Measurements from ENCODE around the gene KCNMA1. TPM values are rescaled to one million over a fixed set of nuclear protein-coding genes. Genes with fewer than 3 reads are reported as not detected.

Gene KCNMA1
- polyA plus RNA-seq, 1 donor = 19.6 TPM

GRCh38 chr10:77619964-77620703 lies 17.5 kb downstream of the KCNMA1 start:
- H3K4me3 ChIP-seq (ENCODE audit: low read length) = no peak overlapping the region
- H3K27ac ChIP-seq (ENCODE audit: low read length) = no peak overlapping the region
- H3K4me1 ChIP-seq (ENCODE audit: control insufficient read depth, insufficient read depth, low read length) = no peaks in the 10 kb centered on the region
- no peaks in the 10 kb centered on the region for H3K27me3 ChIP-seq (ENCODE audit: control insufficient read depth, insufficient read depth, low read length)
- no peak for DNase-seq
- no peaks in the 10 kb centered on the region for H3K36me3 ChIP-seq (ENCODE audit: control insufficient read depth, insufficient read depth, low read length)
- 82% methylated on average over 2 of the region's 13 CpGs for WGBS (ENCODE audit: insufficient coverage, low lambda C conversion rate)
- H3K9me3 ChIP-seq (ENCODE audit: control insufficient read depth, low read depth, low read length) = no peaks in the 10 kb centered on the region

- H3K27ac ChIP-seq (ENCODE audit: low read length) = no peak overlapping the region
- DNase-seq = no peak
- no peaks in the 10 kb centered on the region for H3K27me3 ChIP-seq (ENCODE audit: control insufficient read depth, insufficient read depth, low read length)
- no CpG with 5 or more reads among the region's 4 CpGs for WGBS (ENCODE audit: insufficient coverage, low lambda C conversion rate)
- no peak overlapping the region for H3K4me3 ChIP-seq (ENCODE audit: low read length)
- peaks cover 9% of the 10 kb centered on the region for H3K4me1 ChIP-seq (ENCODE audit: control insufficient read depth, insufficient read depth, low read length)
- H3K9me3 ChIP-seq (ENCODE audit: control insufficient read depth, low read depth, low read length) = no peaks in the 10 kb centered on the region
- no peaks in the 10 kb centered on the region for H3K36me3 ChIP-seq (ENCODE audit: control insufficient read depth, insufficient read depth, low read length)
These were observed 19.5 kb downstream of the KCNMA1 start for GRCh38 chr10:77618117-77618516.

GRCh38 chr10:77616766-77617165 lies 20.8 kb downstream of the KCNMA1 start:
- H3K27ac ChIP-seq (ENCODE audit: low read length) = no peak overlapping the region
- no peak for DNase-seq
- H3K27me3 ChIP-seq (ENCODE audit: control insufficient read depth, insufficient read depth, low read length) = no peaks in the 10 kb centered on the region
- H3K9me3 ChIP-seq (ENCODE audit: control insufficient read depth, low read depth, low read length) = no peaks in the 10 kb centered on the region
- no peaks in the 10 kb centered on the region for H3K36me3 ChIP-seq (ENCODE audit: control insufficient read depth, insufficient read depth, low read length)
- whole genome bisulfite sequencing (ENCODE audit: insufficient coverage, low lambda C conversion rate) = 67% methylated on average over 1 of the region's 5 CpGs
- H3K4me1 ChIP-seq (ENCODE audit: control insufficient read depth, insufficient read depth, low read length) = peaks cover 22% of the 10 kb centered on the region
- no peak overlapping the region for H3K4me3 ChIP-seq (ENCODE audit: low read length)

GRCh38 chr10:77614778-77615625 lies 22.6 kb downstream of the KCNMA1 start:
- Histone ChIP-seq H3K4me3 (ENCODE audit: low read length) (no peak overlapping the region), H3K9me3 (ENCODE audit: control insufficient read depth, low read depth, low read length) (no peaks in the 10 kb centered on the region), H3K27me3 (ENCODE audit: control insufficient read depth, insufficient read depth, low read length) (no peaks in the 10 kb centered on the region), H3K27ac (ENCODE audit: low read length) (no peak overlapping the region), H3K36me3 (ENCODE audit: control insufficient read depth, insufficient read depth, low read length) (no peaks in the 10 kb centered on the region), H3K4me1 (ENCODE audit: control insufficient read depth, insufficient read depth, low read length) (peaks cover 33% of the 10 kb centered on the region)
- no peak for DNase-seq
- WGBS (ENCODE audit: insufficient coverage, low lambda C conversion rate) = no CpG with 5 or more reads among the region's 6 CpGs

GRCh38 chr10:77613476-77614130 lies 24.0 kb downstream of the KCNMA1 start:
- DNase-seq = no peak
- H3K4me1 ChIP-seq (ENCODE audit: control insufficient read depth, insufficient read depth, low read length) = peaks cover 33% of the 10 kb centered on the region
- WGBS (ENCODE audit: insufficient coverage, low lambda C conversion rate) = 31% methylated on average over 2 of the region's 9 CpGs

GRCh38 chr10:77611670-77612069 lies 25.9 kb downstream of the KCNMA1 start:
- Histone ChIP-seq H3K4me1 (ENCODE audit: control insufficient read depth, insufficient read depth, low read length) (peaks cover 33% of the 10 kb centered on the region), H3K27me3 (ENCODE audit: control insufficient read depth, insufficient read depth, low read length) (no peaks in the 10 kb centered on the region), H3K27ac (ENCODE audit: low read length) (peak overlapping the region; percentile 75), H3K36me3 (ENCODE audit: control insufficient read depth, insufficient read depth, low read length) (no peaks in the 10 kb centered on the region), H3K4me3 (ENCODE audit: low read length) (no peak overlapping the region), H3K9me3 (ENCODE audit: control insufficient read depth, low read depth, low read length) (no peaks in the 10 kb centered on the region)
- peak; percentile 78 to 86 for DNase-seq
- WGBS (ENCODE audit: insufficient coverage, low lambda C conversion rate) = no CpG with 5 or more reads among the region's 2 CpGs

More at GRCh38 chr10:77613476-77614130, 24.0 kb downstream of the KCNMA1 start:
- Histone ChIP-seq H3K4me3 (ENCODE audit: low read length) (no peak overlapping the region), H3K9me3 (ENCODE audit: control insufficient read depth, low read depth, low read length) (no peaks in the 10 kb centered on the region), H3K27me3 (ENCODE audit: control insufficient read depth, insufficient read depth, low read length) (no peaks in the 10 kb centered on the region), H3K36me3 (ENCODE audit: control insufficient read depth, insufficient read depth, low read length) (no peaks in the 10 kb centered on the region), H3K27ac (ENCODE audit: low read length) (no peak overlapping the region)

GRCh38 chr10:77611221-77611620 lies 26.4 kb downstream of the KCNMA1 start:
- peak overlapping the region; percentile 75 for H3K27ac ChIP-seq (ENCODE audit: low read length)
- WGBS (ENCODE audit: insufficient coverage, low lambda C conversion rate) = no CpG with 5 or more reads among the region's 5 CpGs
- H3K4me1 ChIP-seq (ENCODE audit: control insufficient read depth, insufficient read depth, low read length) = peaks cover 33% of the 10 kb centered on the region
- no peaks in the 10 kb centered on the region for H3K36me3 ChIP-seq (ENCODE audit: control insufficient read depth, insufficient read depth, low read length)
- peak; percentile 29 to 58 for DNase-seq
- H3K4me3 ChIP-seq (ENCODE audit: low read length) = no peak overlapping the region
- no peaks in the 10 kb centered on the region for H3K9me3 ChIP-seq (ENCODE audit: control insufficient read depth, low read depth, low read length)
- H3K27me3 ChIP-seq (ENCODE audit: control insufficient read depth, insufficient read depth, low read length) = no peaks in the 10 kb centered on the region

- Histone ChIP-seq H3K4me1 (ENCODE audit: control insufficient read depth, insufficient read depth, low read length) (peaks cover 35% of the 10 kb centered on the region), H3K36me3 (ENCODE audit: control insufficient read depth, insufficient read depth, low read length) (no peaks in the 10 kb centered on the region), H3K9me3 (ENCODE audit: control insufficient read depth, low read depth, low read length) (no peaks in the 10 kb centered on the region), H3K4me3 (ENCODE audit: low read length) (no peak overlapping the region), H3K27me3 (ENCODE audit: control insufficient read depth, insufficient read depth, low read length) (no peaks in the 10 kb centered on the region), H3K27ac (ENCODE audit: low read length) (no peak overlapping the region)
- no peak for DNase-seq
- no CpG with 5 or more reads among the region's 5 CpGs for WGBS (ENCODE audit: insufficient coverage, low lambda C conversion rate)
These were observed 27.8 kb downstream of the KCNMA1 start for GRCh38 chr10:77609781-77610272.

GRCh38 chr10:77608281-77608680 lies 29.3 kb downstream of the KCNMA1 start:
- Histone ChIP-seq H3K36me3 (ENCODE audit: control insufficient read depth, insufficient read depth, low read length) (no peaks in the 10 kb centered on the region), H3K27me3 (ENCODE audit: control insufficient read depth, insufficient read depth, low read length) (no peaks in the 10 kb centered on the region), H3K9me3 (ENCODE audit: control insufficient read depth, low read depth, low read length) (no peaks in the 10 kb centered on the region), H3K4me3 (ENCODE audit: low read length) (no peak overlapping the region), H3K27ac (ENCODE audit: low read length) (no peak overlapping the region), H3K4me1 (ENCODE audit: control insufficient read depth, insufficient read depth, low read length) (peaks cover 38% of the 10 kb centered on the region)
- WGBS (ENCODE audit: insufficient coverage, low lambda C conversion rate) = no CpG with 5 or more reads among the region's 9 CpGs
- DNase-seq = no peak

GRCh38 chr10:77606751-77607150 lies 30.9 kb downstream of the KCNMA1 start:
- no peaks in the 10 kb centered on the region for H3K9me3 ChIP-seq (ENCODE audit: control insufficient read depth, low read depth, low read length)
- no peak overlapping the region for H3K27ac ChIP-seq (ENCODE audit: low read length)
- H3K36me3 ChIP-seq (ENCODE audit: control insufficient read depth, insufficient read depth, low read length) = no peaks in the 10 kb centered on the region
- no peak overlapping the region for H3K4me3 ChIP-seq (ENCODE audit: low read length)
- no CpG with 5 or more reads among the region's 2 CpGs for WGBS (ENCODE audit: insufficient coverage, low lambda C conversion rate)
- no peaks in the 10 kb centered on the region for H3K27me3 ChIP-seq (ENCODE audit: control insufficient read depth, insufficient read depth, low read length)
- H3K4me1 ChIP-seq (ENCODE audit: control insufficient read depth, insufficient read depth, low read length) = peaks cover 27% of the 10 kb centered on the region
- no peak for DNase-seq
